ENCODE data around the gene MYO1D.

The MYO1D gene

DNA sequence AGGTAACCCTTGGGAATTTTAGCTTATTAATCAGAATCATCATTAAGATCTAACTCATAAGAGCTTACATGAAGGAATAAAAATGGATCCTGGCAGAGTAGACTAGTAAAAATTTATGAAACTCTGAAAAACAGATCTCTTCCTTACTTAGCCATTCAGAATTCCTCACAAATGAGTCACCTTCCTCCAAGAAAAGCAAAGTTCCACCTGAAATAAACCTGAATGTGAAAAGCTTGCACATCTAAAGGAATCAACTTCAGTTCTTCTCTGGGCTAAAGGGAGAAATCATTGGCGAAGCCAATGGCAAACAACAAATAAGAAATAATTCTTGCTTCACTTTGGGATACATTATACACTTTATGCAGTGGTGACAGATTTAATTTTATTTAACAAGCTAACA lies 22.7 kb downstream of the MYO1D start:
- Histone ChIP-seq H3K4me2 (ENCODE audit: insufficient read depth, low read length, poor library complexity, severe bottlenecking) (no peak overlapping the region), H2BK12ac (ENCODE audit: low read length) (no peak overlapping the region), H2AK5ac (ENCODE audit: low read depth, low read length) (no peak overlapping the region), H3K23ac (ENCODE audit: low read depth, low read length, poor library complexity) (no peak overlapping the region), H2BK5ac (ENCODE audit: low read length) (no peak overlapping the region), H3K4ac (ENCODE audit: low read length) (no peak overlapping the region), H3K27ac (replicated peaks; ENCODE audit: low read length) (no peak overlapping the region), H3K27me3 (ENCODE audit: control insufficient read depth in 3 of 3, insufficient read depth in 3 of 3, low read depth in 1 of 3, low read length in 3 of 3) (no peaks in the 10 kb centered on the region), H3K36me3 (replicated peaks in 1 of 2; ENCODE audit: control insufficient read depth in 2 of 2, insufficient read depth in 2 of 2, low read length in 2 of 2) (no peaks in the 10 kb centered on the region), H3K4me1 (ENCODE audit: control insufficient read depth in 2 of 2, insufficient read depth in 1 of 2, low read depth in 1 of 2, low read length in 2 of 2) (peaks cover 0 to 2% of the 10 kb centered on the region in 2 donors), H4K8ac (ENCODE audit: low read depth, low read length) (no peak overlapping the region), H2AFZ (ENCODE audit: low read length) (no peak overlapping the region), H3K9ac (ENCODE audit: low read depth, low read length, poor library complexity) (no peak overlapping the region), H4K91ac (ENCODE audit: low read depth, low read length, poor library complexity) (no peak overlapping the region), H3K79me1 (ENCODE audit: low read depth, low read length) (no peaks in the 10 kb centered on the region), H3K14ac (ENCODE audit: low read length) (no peak overlapping the region), H3K4me3 (ENCODE audit: low read length in 2 of 2) (no peak overlapping the region), H2BK15ac (ENCODE audit: low read length) (no peak overlapping the region), H3K9me3 (replicated peaks in 1 of 2; ENCODE audit: control insufficient read depth in 2 of 2, insufficient read depth in 1 of 2, low read depth in 1 of 2, low read length in 2 of 2) (no peaks in the 10 kb centered on the region), H3K18ac (ENCODE audit: low read length) (no peak overlapping the region), H2BK120ac (ENCODE audit: low read depth, low read length) (no peak overlapping the region)
- DNase-seq (ENCODE audit: low spot score), result no peak
- no CpG with 5 or more reads among the region's 1 CpG for WGBS, 2 donors (ENCODE audit: extremely low coverage in 2 of 2, insufficient read length in 2 of 2, insufficient replicate concordance in 1 of 2)

GRCh38 chr17:32852811-32853210 lies 24.1 kb downstream of the MYO1D start:
- no peak overlapping the region for H4K91ac ChIP-seq (ENCODE audit: low read depth, low read length, poor library complexity)
- H3K4me1 ChIP-seq (ENCODE audit: control insufficient read depth in 2 of 2, insufficient read depth in 1 of 2, low read depth in 1 of 2, low read length in 2 of 2), result peaks cover 0 to 2% of the 10 kb centered on the region in 2 donors
- no peak overlapping the region for H2AK5ac ChIP-seq (ENCODE audit: low read depth, low read length)
- H3K4ac ChIP-seq (ENCODE audit: low read length), result no peak overlapping the region
- no peak overlapping the region for H3K23ac ChIP-seq (ENCODE audit: low read depth, low read length, poor library complexity)
- no peak overlapping the region for H3K4me2 ChIP-seq (ENCODE audit: insufficient read depth, low read length, poor library complexity, severe bottlenecking)
- H3K18ac ChIP-seq (ENCODE audit: low read length), result no peak overlapping the region
- H3K14ac ChIP-seq (ENCODE audit: low read length), result no peak overlapping the region
- H3K27ac ChIP-seq (replicated peaks; ENCODE audit: low read length), result no peak overlapping the region
- no peaks in the 10 kb centered on the region for H3K36me3 ChIP-seq (replicated peaks in 1 of 2; ENCODE audit: control insufficient read depth in 2 of 2, insufficient read depth in 2 of 2, low read length in 2 of 2)
- peaks cover 0 to 3% (median 0%) of the 10 kb centered on the region in 3 experiments for H3K27me3 ChIP-seq (ENCODE audit: control insufficient read depth in 3 of 3, insufficient read depth in 3 of 3, low read depth in 1 of 3, low read length in 3 of 3)
- H2BK15ac ChIP-seq (ENCODE audit: low read length), result no peak overlapping the region
- H4K8ac ChIP-seq (ENCODE audit: low read depth, low read length), result no peak overlapping the region
- no peak overlapping the region for H2BK5ac ChIP-seq (ENCODE audit: low read length)
- no peak overlapping the region for H3K4me3 ChIP-seq (ENCODE audit: low read length in 2 of 2)
- DNase-seq (ENCODE audit: low spot score), result no peak
- H3K9me3 ChIP-seq (replicated peaks in 1 of 2; ENCODE audit: control insufficient read depth in 2 of 2, insufficient read depth in 1 of 2, low read depth in 1 of 2, low read length in 2 of 2), result no peaks in the 10 kb centered on the region
- H2AFZ ChIP-seq (ENCODE audit: low read length), result no peak overlapping the region
- WGBS, 2 donors (ENCODE audit: extremely low coverage in 2 of 2, insufficient read length in 2 of 2, insufficient replicate concordance in 1 of 2), result no CpG with 5 or more reads among the region's 3 CpGs
- no peak overlapping the region for H3K9ac ChIP-seq (ENCODE audit: low read depth, low read length, poor library complexity)
- no peak overlapping the region for H2BK12ac ChIP-seq (ENCODE audit: low read length)
- H2BK120ac ChIP-seq (ENCODE audit: low read depth, low read length), result no peak overlapping the region
- H3K79me1 ChIP-seq (ENCODE audit: low read depth, low read length), result no peaks in the 10 kb centered on the region

DNA sequence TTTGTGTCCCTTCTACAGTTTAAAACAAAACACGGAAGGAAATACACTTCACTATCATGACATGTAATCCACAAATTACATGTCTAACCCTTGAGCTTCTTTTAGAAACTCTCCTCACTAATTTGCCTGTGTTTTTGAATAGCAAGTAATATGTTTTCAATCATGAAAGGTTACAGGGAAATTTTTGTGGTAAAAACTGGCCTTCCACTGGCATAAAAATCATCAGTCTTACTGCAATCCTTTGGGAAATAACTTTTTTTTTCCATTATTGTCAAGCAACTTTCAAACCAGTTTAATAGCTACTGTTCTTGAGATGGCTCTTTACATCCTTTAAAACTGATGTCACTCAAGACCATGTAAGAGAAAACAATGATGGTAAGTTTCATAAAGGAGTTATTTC lies 27.0 kb downstream of the MYO1D start:
- no CpG with 5 or more reads among the region's 1 CpG for WGBS, 2 donors (ENCODE audit: extremely low coverage in 2 of 2, insufficient read length in 2 of 2, insufficient replicate concordance in 1 of 2)
- H3K23ac ChIP-seq (ENCODE audit: low read depth, low read length, poor library complexity), result no peak overlapping the region
- H2BK15ac ChIP-seq (ENCODE audit: low read length), result no peak overlapping the region

DNA sequence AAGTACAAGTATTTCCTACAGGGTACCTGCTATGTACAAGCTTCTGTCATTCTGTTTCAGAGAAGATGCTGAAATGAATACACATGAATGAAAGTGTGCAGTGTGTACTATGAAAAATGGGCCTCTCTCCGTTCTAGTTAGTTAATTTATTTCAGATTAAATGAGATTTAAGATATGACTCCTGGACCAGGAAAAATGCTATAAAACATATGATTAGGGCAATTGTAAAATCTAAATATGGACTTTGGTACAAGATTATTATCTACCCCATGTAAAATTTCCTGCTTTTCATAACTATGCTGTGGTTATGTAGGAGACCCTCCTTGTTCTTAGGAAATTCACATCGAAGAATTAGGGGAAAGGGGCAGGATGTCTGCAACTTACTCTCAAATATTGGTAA lies 28.9 kb downstream of the MYO1D start:
- no CpG with 5 or more reads among the region's 2 CpGs for WGBS, 2 donors (ENCODE audit: extremely low coverage in 2 of 2, insufficient read length in 2 of 2, insufficient replicate concordance in 1 of 2)
- no peaks in the 10 kb centered on the region for H3K4me1 ChIP-seq (ENCODE audit: control insufficient read depth in 2 of 2, insufficient read depth in 1 of 2, low read depth in 1 of 2, low read length in 2 of 2)
- no peak overlapping the region for H4K8ac ChIP-seq (ENCODE audit: low read depth, low read length)
- H3K79me1 ChIP-seq (ENCODE audit: low read depth, low read length), result no peaks in the 10 kb centered on the region
- no peak overlapping the region for H4K91ac ChIP-seq (ENCODE audit: low read depth, low read length, poor library complexity)
- no peak overlapping the region for H2BK120ac ChIP-seq (ENCODE audit: low read depth, low read length)
- no peak overlapping the region for H2AK5ac ChIP-seq (ENCODE audit: low read depth, low read length)
- no peaks in the 10 kb centered on the region for H3K36me3 ChIP-seq (replicated peaks in 1 of 2; ENCODE audit: control insufficient read depth in 2 of 2, insufficient read depth in 2 of 2, low read length in 2 of 2)
- no peak overlapping the region for H3K14ac ChIP-seq (ENCODE audit: low read length)
- no peak overlapping the region for H3K4me2 ChIP-seq (ENCODE audit: insufficient read depth, low read length, poor library complexity, severe bottlenecking)
- H3K9ac ChIP-seq (ENCODE audit: low read depth, low read length, poor library complexity), result no peak overlapping the region
- no peak overlapping the region for H2AFZ ChIP-seq (ENCODE audit: low read length)
- H3K9me3 ChIP-seq (replicated peaks in 1 of 2; ENCODE audit: control insufficient read depth in 2 of 2, insufficient read depth in 1 of 2, low read depth in 1 of 2, low read length in 2 of 2), result no peaks in the 10 kb centered on the region
- DNase-seq (ENCODE audit: low spot score), result no peak
- no peak overlapping the region for H3K23ac ChIP-seq (ENCODE audit: low read depth, low read length, poor library complexity)
- no peak overlapping the region for H3K27ac ChIP-seq (replicated peaks; ENCODE audit: low read length)
- H2BK12ac ChIP-seq (ENCODE audit: low read length), result no peak overlapping the region
- no peak overlapping the region for H3K4me3 ChIP-seq (ENCODE audit: low read length in 2 of 2)
- H3K27me3 ChIP-seq (ENCODE audit: control insufficient read depth in 3 of 3, insufficient read depth in 3 of 3, low read depth in 1 of 3, low read length in 3 of 3), result peaks cover 0 to 3% (median 0%) of the 10 kb centered on the region in 3 experiments
- no peak overlapping the region for H3K4ac ChIP-seq (ENCODE audit: low read length)
- H2BK15ac ChIP-seq (ENCODE audit: low read length), result no peak overlapping the region
- H2BK5ac ChIP-seq (ENCODE audit: low read length), result no peak overlapping the region
- H3K18ac ChIP-seq (ENCODE audit: low read length), result no peak overlapping the region

More for the DNA sequence above, 27.0 kb downstream of the MYO1D start:
- Histone ChIP-seq H3K18ac (ENCODE audit: low read length) (no peak overlapping the region), H2BK12ac (ENCODE audit: low read length) (no peak overlapping the region), H3K36me3 (replicated peaks in 1 of 2; ENCODE audit: control insufficient read depth in 2 of 2, insufficient read depth in 2 of 2, low read length in 2 of 2) (no peaks in the 10 kb centered on the region), H2AFZ (ENCODE audit: low read length) (no peak overlapping the region), H3K4ac (ENCODE audit: low read length) (no peak overlapping the region), H2AK5ac (ENCODE audit: low read depth, low read length) (no peak overlapping the region), H3K14ac (ENCODE audit: low read length) (no peak overlapping the region), H3K9me3 (replicated peaks in 1 of 2; ENCODE audit: control insufficient read depth in 2 of 2, insufficient read depth in 1 of 2, low read depth in 1 of 2, low read length in 2 of 2) (no peaks in the 10 kb centered on the region), H3K27me3 (ENCODE audit: control insufficient read depth in 3 of 3, insufficient read depth in 3 of 3, low read depth in 1 of 3, low read length in 3 of 3) (peaks cover 0 to 3% (median 0%) of the 10 kb centered on the region in 3 experiments), H3K4me2 (ENCODE audit: insufficient read depth, low read length, poor library complexity, severe bottlenecking) (no peak overlapping the region), H2BK120ac (ENCODE audit: low read depth, low read length) (no peak overlapping the region), H3K9ac (ENCODE audit: low read depth, low read length, poor library complexity) (no peak overlapping the region), H4K8ac (ENCODE audit: low read depth, low read length) (no peak overlapping the region), H3K79me1 (ENCODE audit: low read depth, low read length) (no peaks in the 10 kb centered on the region), H3K4me1 (ENCODE audit: control insufficient read depth in 2 of 2, insufficient read depth in 1 of 2, low read depth in 1 of 2, low read length in 2 of 2) (peaks cover 0 to 2% of the 10 kb centered on the region in 2 donors), H2BK5ac (ENCODE audit: low read length) (no peak overlapping the region), H4K91ac (ENCODE audit: low read depth, low read length, poor library complexity) (no peak overlapping the region), H3K27ac (replicated peaks; ENCODE audit: low read length) (no peak overlapping the region), H3K4me3 (ENCODE audit: low read length in 2 of 2) (no peak overlapping the region)
- no peak for DNase-seq (ENCODE audit: low spot score)
